KBM-7 (cell line): Measurements from ENCODE around the gene IFT20.
"Not testable (repeated sequence)": the region's sequence is repeated elsewhere in the genome, so short reads cannot be mapped to it uniquely, and the experiment has no call there.

Source experiments
- DNase-seq: peaks from one replicate; pipeline ENCODE4 v3.0.0-alpha.2; 2015
- in situ Hi-C: fragments of 300-500 bp; cut with MboI; formaldehyde crosslinking; loops from 2 replicates; pipeline ENCODE4 v1.14.3; 2020; ENCODE audit warnings: low sequenced_read_pairs, low pct_unique_long_range_greater_than_20kb, mixed read lengths

The IFT20 gene

DNA sequence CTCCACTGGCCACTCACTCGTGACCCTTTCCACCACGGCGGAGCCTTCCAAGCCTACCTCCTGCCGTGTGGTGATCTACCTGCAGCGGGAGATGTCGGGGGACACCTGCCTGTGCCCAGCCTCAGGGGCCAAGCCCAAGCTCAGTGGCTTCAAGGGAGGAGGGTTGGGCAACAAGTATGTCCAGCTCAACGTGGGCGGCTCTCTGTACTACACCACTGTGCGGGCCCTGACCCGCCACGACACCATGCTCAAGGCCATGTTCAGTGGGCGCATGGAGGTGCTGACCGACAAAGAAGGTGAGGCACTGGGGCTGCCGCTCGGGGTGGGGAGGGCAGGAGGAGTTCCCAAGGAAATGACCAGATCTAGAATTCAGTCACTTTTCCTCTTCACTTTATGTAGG is 4.2 kb upstream of the IFT20 start:
- DNase-seq, result no peak

DNA sequence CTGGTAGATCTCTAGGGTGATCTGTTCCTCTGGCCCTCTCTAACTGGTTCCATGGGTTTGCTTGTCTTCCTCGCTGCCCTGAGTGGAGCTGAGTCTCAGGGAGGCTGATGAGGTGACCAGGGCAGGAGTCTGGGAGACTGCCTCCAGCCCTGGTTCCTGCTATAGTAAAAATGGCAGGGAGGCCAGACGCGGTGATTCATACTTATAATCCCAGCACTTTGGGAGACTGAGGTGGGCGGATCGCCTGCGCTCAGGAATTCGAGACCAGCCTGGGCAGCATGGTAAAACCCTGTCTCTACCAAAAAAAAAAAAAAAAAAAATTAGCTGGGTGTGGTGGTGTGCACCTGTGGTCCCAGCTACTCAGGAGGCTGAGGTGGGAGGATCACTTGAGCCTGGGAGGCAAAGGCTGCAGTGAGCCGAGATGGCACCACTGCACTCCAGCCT is 3.5 kb upstream of the IFT20 start:
- DNase-seq, in situ Hi-C loops: not testable (repeated sequence)

More for the DNA sequence above, 4.2 kb upstream of the IFT20 start:
- in situ Hi-C loops, result no loop called here

DNA sequence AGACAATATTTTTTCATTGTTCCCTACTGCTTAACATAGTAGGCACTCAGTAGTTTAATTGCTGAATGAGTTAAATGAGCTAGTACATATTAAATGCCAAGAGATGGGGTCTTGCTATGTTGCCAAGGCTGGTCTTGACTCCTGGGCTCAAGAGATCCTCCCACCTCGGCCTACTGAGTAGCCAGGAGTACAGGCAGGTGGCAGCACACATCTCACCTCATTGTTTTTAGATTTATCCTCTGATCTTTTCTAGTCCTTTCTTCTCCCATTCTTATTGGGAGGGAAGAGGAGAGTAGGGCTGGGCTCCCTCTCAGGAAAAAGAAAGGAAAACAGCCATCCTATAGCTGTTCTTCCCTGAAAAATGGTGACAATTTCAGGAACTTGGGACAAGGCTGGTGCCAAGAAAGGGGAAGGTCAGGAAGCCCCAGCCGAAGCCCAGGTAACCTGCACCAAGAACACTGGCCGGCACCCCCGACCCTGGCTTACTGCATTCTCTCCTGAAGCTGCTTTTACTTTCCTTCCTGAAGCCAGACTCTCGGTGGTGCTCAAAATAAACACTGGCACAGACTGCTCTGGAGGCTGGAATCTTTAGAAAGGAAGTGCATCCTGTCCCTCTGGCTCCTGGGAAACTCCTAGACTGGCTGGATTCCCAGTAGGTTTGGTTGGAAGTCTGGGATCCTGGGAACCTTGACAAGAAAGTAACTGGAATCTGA is 2.9 kb upstream of the IFT20 start:
- in situ Hi-C loops, result no loop called here
- no peak for DNase-seq

DNA sequence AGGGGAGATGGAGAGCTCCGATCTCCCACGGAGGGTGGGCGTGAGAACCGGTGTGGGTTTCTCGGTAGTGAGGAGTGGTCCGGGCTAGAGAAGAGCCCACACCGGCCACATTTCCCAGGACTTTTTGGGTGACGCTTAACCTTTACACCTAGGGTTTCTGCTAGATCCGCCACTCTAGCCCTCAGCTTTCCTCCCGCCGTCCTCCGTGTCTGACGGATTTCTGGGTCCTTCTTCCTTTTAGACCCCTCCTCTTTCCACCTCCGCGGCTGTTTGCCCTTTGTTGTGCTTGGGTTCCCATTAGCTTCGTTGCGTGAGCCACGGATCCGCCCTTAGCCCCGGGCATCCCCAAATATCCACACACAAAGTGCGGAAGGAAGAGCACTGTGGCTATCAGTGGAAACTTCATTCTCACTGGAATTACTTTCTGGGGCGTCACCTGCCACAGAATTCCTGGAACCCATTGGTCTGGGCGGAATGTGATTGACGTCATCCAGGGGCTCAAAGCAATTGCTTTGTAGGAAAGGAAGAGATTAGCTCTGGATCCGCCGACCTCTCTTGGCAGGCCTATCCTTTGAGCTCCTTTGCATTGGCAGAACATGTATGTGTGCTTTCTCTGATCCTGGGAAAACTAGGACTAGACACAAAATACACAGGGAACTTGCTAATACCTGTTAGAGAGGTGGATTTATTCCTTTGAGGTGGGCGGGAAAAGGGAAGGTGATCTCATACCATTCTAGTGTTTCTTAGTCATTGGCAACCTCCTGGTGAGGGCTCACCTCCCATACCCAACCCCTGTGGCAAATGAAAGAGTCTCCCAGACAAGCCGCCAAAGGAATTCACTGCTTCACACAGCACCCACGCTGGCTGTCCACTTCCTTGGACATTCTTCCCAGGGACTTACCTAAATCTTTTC is 943 bp upstream of the IFT20 start:
- DNase-seq, result peak; percentile 45
- in situ Hi-C loops, result no loop called here

DNA sequence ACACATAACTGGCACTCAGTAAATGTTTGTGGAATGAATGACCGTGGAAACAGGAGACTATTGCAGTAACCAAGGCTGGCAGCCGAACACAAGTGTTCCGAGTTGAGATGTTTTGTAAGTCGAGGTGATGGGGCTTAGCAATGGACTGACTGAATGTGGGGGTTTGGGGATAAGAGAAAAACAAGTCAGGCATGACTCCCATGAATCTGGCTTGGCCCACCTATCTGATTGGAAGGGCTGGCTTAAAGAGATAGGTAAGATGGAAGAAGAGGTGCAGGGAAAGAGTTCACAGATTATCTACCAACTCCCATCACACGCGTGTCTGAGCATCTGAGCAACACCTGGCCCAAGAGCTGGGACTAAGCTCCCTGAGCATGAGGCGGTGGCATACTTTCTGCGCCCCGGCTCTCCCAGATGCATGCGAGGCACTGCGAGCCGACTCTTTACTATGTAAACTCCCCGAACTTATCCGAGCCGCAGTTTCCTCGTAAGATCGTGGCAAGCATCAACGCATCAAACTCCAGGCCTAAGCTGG is 539 bp downstream of the IFT20 start:
- in situ Hi-C loops, result no loop called here
- no peak for DNase-seq

DNA sequence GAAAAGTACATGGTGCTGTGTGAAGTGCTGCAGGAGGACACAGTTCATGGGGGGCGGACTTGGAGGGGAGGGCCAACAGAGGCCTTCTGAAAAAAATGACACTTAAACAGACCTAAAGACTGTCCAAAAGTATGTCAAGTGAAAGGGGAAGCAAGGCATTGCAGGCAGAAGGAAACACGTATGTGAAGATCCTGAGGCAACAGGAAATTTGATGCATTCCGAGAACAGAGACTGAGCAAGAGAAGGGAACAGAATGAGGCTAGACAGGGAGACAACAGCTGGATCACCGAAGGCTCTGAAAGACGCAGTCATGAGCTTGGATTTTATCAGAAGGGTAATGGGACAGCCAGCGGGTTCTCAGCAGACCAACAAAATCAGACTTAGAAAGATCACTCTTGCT is 1.1 kb downstream of the IFT20 start:
- peak; percentile 41 for DNase-seq
- in situ Hi-C loops, result no loop called here

DNA sequence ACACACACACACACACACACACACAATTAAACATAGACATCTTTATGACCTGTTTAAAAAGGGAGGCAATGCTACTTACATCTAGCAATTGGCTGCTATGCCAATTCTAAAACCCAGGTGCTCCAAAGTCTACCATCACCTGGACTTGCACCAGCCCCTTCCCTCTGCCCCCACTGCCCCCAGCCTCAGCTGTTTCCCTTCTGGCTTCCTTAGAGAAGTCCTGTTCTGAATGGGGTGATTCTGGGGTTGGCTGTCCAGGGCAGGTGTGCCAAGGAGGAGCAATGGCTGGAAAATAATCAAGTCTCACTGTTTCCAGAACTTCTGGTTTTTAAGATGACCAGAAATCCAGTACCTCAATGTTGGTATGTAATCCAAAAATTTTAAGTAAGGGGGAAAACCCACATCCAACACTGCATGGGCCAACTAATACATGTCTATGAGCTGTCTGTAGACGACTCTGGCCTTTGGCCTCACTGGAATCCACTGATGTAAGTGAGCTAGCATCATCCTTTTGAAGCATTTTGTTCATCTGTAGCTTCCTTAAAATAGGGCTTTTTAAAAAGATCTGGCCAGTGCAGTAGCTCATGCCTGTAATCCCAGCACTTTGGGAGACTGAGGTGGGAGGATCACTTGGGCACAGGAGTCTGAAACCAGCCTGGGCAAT is 2.1 kb downstream of the IFT20 start:
- no peak for DNase-seq
- in situ Hi-C loops, result no loop called here

DNA sequence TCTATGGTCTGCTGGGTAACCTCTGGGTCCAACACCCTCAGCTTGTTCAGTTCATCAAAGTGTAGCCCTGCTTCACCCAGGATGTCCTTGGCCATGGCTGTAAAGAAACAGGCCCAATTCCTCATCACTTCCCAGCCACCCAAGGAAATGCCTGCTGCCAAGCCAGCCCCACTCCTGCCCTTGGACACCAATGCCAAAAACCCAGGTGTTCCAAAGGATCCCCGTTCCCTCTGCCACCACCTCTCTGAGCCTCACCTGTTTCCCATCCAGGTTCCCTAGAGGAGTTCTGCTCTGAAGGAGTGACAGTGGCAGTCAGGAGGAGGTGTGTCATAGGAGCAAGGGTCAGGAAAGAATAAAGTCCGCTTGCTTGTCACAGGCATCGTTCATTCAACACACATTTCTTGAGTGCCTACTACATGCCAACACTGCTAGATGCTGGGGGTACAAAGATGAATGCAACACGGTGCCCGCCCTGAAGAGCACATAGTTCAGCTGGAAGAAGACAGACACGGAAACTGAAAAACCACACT is 3.3 kb downstream of the IFT20 start:
- DNase-seq, result no peak
- in situ Hi-C loops, result no loop called here

DNA sequence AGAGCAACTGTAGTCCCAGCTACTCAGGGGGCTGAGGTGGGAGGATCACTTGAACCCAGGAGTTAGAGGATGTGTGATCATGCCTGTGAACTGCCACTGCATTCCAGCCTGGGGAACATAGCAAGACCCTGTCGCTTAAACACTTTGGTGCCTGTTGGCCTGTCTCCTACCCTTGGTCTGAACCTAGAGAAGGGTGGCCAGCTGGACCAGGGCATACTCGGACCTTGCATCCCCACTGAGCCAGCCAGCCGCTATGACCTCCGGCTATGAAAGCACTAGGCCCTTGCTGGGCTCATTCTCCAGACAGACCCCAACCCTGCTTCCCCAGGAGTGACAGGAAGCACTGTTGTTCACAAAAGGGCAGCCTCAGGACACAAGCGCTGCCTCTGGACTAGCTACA is 4.6 kb downstream of the IFT20 start:
- in situ Hi-C loops, result no loop called here

DNA sequence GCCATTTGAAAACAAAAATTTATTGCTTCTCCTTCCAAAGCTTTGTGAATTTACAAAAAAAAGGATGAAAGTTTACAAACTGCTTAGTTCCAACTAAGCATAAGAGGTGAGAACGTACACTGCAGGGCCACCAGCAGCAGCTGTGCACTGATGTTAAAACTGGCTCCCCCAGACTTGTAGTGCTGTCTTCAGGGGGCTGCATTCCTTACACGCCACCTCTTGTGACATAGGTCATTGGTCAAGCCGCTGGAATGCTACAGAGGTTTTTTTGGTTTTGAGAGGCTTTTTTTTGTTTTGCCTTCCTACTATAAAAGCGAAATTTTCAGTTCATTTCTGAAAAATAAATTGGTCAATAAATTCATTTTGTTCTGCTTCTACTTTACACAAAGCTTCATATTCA is 6.9 kb downstream of the IFT20 start:
- DNase-seq, result no peak

More for the DNA sequence above, 4.6 kb downstream of the IFT20 start:
- DNase-seq, result no peak

DNA sequence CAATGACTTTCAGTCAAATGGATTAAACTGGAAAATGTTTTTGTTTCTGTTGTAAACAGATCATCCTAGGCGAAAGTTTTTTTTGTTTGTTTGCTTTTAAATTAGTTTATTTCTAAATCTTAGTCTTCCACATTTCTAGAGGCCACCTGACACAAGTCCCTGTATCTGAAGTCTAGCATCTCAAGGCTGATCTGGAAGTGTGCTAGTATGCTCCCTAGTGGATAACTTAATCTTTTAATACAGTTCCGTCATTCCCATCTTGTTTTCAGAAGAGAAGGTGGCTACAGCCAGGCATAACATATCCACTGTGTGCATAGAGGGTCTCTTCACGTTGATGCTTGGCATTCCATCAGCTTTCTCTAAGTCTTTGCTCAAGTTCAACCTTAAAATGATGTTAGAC is 7.6 kb downstream of the IFT20 start:
- in situ Hi-C loops, result no loop called here
- no peak for DNase-seq

More for the DNA sequence above, 6.9 kb downstream of the IFT20 start:
- in situ Hi-C loops, result no loop called here

DNA sequence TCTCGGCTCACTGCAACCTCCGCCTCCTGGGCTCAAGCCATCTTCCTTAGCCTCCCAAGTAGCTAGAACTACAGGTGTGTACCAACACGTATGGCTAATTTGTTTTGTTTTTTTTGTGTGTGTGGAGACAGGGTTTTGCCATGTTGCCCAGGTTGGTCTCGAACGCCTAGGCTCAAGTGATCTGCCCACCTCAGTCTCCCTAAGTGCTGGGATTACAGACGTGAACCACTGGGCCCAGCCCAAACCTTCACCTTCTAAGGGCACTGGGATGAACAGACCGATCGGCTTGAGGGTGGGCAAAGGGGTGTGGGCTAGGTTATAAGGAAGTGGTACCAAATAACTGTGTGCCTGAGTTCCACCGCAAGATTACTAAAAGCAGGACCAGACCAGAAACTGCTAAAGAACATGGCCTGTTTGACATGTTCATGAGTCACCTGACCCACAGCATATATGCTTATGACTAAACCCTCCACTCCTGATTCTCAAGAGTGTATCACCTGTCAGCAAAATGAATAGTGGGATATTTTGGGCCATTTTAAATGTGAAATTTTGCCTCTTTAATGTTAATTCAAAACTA is 8.2 kb downstream of the IFT20 start:
- in situ Hi-C loops, result no loop called here
- DNase-seq, result no peak

DNA sequence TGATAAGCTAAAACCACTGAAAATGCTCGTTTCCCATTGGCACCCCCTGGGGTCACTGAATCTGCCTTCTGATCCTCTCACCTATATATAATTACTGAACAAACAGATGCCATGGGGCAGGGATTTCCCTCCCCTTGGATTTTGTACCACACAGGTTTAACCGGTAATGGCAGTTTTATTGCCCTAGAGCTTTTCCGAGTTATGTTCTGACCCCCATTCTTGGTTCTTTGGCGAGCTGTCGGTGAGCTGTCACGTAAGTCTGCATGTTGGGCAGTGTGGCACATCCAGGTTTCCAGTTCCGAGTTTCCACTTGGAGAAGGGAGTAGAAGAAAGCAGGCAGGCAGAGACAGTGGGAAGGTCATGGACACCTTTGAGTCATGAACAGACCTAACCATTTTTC is 9.2 kb downstream of the IFT20 start:
- in situ Hi-C loops, result no loop called here
- DNase-seq, result no peak

DNA sequence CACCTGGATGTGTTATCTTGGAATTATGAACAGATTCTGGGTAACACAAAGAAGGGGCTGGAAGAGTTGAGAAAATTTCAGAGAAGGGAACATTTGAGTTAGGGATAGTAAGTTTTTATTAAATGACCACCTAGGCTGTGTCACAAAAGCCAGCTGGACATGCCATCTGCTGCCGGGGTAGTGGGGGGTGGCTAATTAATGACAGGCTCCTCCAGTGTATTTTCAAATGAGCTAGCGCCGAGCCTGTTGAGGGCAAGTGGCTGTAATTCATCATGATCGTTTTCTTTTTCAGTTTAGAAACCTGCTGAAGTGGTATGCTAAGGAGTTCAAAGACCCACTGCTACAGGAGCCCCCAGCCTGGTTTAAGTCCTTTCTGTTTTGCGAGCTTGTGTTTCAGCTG is 10.1 kb downstream of the IFT20 start:
- DNase-seq, result no peak
- in situ Hi-C loops, result no loop called here

DNA sequence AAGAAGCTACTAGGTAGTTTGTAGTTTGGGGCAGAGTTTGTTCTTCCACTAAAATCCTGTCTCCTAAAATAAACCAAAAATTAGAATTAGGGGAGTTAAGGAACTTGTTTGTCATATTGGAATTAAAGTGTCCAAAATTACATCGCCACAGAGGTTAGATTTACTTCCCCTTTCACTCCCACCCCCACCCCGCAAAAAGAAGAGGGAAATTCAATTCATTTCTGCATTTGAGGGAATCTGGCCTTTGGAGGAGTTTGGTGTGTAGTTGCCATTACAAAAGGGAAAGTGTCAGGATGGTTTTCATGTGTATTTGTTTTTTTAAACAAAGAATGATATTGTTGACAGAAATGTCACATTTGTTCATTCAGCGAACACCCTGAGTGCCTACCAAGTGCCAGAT is 10.5 kb downstream of the IFT20 start:
- DNase-seq, result peak; percentile 53
- in situ Hi-C loops, result no loop called here

DNA sequence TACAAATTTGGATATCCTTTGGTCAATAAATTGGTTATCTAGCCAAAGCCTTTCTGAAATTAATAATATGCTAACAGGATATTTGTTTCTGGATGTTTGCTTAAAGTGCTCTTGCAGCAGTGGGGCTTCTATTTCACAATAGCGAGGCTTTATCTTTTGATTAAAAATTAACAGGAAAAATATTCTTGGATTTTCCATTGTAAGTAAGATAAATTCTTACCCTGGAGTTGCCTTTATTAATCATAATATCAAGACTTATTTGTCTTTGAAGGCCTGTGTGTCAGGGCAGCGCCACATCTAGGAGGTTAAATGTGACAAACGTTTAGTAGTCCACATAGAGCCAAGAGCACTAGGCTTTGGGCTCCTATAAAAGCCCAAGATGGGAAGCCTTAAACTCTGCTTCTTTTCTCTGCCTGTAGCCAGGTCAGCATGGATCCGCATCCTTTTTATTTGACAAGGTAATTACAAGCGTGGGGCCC is 11.0 kb downstream of the IFT20 start:
- in situ Hi-C loops, result no loop called here
- no peak for DNase-seq

DNA sequence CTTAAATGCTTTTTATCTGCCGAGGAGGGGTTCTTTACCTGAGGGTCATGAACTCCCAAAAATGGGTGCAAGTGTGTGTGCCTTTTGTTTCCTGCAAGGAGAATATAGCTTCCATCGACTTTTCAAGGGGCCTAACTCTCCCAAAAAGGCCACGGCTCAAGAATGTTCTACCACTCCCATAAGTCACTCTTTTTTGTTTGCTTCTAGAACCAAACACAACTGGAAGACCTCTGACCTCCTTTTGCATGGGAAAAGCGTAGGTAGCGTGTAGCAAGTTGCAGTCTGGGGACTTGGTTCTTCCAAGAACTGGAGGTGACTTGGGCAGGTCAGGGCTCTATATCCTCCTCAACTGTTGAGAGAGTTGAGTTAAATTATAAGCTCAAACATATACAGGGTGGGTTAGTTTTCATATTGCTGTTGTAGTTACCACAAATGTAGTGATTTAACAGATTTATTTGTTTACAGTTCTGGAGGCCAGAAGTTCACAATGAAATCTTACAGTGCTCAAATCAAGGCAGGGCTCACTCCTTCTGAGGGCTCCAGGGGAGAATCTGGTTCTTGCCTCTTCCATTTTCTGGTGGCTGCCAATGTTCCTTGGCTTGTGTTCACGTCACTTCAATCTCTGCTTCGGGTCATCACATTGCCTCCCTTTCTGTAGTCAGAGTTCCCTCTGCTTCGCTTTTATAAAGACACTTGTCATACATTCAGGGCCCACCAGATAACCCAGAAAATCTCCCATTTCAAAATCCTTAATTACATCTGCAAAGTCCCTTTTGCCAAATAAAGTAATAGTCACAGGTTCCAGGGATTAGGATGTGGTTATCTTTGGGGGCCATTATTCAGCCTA is 14.8 kb downstream of the IFT20 start:
- DNase-seq, result no peak
- in situ Hi-C loops, result no loop called here

DNA sequence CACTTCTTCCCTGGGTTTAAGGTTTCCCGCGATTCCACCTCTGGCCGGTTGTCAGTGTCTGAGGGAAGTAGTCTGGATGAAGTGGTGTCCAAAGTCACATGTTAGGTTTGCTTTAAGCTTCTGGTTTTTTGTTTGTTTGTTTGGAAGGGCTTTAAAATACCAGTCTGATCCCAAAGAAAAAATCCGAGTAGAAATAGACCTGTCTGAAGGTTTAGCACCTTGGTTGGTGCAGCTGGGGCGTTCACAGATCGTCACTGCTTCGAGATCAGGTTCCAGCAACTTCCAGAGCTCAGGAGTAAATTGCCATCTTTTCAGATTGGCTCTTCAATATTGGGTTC is 15.7 kb downstream of the IFT20 start:
- in situ Hi-C loops, result no loop called here

More for the DNA sequence above, 15.7 kb downstream of the IFT20 start:
- DNase-seq, result no peak
